Activated CD4-positive, alpha-beta T cell treated with anti-CD3 and anti-CD28 coated beads for 48 hours (primary cell): Measurements from ENCODE around the gene NTRK2.

Experiments used
- DNase-seq: peaks from one replicate; pipeline ENCODE4 v3.0.0-alpha.2; 2020

The NTRK2 gene

DNA sequence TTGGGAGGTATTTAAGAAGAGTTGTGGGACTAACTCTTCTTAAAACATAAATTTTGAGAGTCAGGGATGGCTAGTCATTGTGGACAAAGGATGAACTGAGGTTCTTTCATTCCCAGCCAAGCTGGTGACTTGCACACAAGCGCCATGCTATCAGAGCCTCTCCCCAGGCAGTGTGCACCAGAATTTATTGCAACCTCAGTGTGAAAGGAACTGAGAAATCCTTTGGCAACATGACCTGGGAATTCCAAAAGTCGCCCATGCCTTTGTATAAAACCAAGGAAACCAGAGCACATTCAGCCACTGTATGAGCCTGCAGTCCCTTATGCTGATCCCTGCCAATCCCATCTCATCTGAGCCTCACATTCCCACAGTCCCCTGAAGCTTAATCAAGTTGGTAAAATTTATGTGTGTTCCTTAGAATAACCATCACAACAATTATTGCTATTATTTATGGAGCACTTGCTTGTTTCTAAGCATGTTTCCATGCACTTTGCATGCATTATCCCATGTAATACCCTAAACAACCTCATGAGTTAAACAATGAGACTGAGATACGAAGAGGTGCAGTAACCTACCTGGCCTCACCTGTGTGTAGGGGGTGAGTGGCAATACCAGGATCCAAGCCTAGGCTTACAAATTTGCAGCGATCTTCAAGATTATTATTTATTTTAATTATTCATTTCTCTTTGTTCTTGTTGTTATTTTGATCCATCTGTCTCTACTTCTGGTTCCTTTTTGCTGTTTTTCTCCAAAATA is 116.4 kb downstream of the NTRK2 start:
- DNase-seq: no peak

DNA sequence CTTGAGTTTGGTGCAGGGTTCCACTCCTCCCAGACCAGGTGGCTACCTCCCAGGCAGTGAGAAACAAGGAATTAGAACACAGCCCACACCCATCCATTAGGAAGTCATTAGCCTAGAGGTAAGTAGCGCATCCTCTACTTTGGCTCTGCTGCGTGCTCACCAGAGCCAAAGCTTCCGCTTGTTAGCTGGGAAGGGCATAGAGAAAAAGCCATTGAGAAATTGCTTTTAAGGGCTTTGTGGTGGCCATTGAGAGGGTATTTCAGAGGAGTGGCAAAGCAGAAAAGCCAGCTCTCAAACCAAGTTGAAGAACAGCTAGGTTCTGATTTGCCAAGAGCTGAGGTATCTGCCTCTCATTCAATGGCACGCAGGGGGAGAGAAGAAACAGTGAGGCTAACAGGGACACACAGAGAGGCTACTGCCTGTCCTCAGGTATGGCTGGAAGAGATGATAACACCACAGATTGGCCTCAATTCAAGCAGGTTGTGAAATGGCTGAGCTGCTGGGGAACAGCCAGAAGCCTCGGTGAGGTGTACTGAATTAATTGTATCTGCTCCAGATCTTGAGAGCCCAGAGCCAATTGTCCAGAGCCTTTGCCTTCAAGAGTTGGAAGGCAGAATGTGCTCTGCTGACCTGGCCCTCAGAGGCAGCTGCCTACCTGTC is 119.4 kb downstream of the NTRK2 start:
- DNase-seq: no peak

DNA sequence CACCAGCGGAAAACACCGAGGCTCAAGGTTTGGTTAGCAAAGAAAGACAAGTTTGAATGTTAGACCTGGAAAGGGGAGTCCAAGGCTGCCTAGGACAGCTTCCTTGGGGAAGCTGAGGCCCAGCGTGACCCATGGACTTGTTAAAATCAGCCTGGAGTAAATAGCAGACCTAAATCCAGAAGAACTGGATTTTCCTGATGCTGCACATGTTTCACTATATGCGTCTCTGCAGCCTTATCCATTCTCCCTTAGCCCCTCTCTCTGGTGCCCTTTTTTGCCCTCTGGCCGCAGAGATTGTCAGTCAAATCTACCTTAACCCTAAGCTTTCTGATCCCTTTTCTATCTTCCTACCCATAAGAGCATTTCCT is 119.9 kb downstream of the NTRK2 start:
- DNase-seq: no peak

DNA sequence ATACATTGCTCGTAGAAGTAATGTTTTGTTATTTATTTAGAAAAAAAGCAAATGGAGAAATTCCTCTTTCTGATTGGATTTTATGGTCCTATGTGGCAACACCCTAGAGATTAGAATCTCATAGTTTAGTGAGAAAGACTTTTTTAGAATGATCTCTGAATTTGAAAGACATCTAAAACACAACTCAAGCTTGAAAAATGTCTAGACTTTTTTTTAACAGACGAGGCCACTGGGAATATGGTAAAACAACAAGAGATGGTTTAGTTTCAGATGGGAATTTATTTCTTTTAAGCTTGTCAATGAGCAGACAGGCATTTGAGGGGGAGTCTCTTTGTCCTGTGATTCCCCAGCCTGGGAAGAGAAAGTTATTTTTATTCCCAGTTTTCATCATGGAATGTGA is 122.1 kb downstream of the NTRK2 start:
- no peak for DNase-seq

DNA sequence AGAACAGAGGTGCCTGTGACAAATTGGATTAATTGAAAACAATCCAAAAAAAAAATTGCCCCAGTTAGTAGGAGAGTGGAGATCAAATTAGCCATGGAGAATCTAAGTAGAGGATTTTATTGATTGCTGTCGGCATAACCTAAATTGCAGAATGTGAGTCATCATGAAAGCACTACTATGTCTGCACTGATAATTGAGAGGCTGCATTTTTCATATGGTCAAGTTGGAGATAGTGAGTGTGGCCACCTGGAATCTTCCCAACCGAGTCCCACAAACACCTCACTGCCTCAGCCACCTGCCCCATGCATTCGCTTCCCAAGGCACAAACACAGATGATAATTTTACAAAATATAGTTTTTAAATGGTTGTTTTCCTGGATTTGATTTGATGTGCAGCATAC is 123.7 kb downstream of the NTRK2 start:
- DNase-seq: no peak

DNA sequence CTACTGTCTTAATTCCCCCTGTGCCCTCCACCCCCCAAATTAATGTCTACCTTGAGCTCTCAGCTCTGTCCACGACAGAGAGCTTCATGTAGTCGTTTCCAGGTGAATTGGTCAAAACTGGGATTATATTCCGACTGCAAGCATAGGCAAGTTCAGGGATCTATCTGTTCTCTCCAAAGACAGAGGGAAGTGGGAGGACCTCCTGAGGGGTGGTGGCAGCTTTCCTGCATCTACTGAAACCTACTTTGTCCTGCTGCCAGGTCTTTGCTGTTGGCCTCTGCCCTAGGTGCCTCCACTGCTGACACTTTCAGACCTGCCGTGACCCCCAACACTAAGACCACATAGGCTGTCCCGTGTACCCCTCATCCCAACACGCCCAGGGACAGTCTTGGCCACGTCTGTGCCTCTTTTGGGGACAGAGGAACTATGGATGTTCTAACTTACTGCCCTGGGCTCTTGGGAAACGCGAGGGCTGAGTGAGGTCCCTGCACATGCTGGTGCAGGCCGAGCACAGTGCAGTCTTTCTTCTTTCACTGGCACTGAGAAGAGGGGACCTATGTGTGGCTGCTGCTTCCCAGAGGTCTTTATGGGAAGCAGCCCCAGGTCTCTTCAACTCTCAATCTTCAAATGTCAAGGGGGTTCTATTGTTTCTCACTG is 125.6 kb downstream of the NTRK2 start:
- no peak for DNase-seq

DNA sequence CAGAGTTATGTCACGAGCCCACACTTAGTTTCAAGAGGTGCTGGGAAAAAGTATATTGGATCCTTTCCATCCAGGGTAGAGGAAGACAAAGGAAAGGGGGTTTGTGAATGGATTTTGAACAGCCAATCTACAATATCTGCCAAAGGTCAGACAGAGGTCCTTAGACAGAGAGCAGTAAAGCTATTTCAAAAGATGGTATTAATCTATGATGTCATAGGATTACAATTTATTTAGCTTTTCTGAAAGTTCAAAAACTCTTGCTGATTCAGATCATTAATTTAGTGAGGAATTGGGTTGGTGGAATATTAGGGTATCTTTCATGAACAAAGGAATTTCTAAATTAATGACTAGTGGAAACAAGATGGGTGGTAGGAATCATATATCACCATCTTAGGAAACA is 126.9 kb downstream of the NTRK2 start:
- DNase-seq: no peak

DNA sequence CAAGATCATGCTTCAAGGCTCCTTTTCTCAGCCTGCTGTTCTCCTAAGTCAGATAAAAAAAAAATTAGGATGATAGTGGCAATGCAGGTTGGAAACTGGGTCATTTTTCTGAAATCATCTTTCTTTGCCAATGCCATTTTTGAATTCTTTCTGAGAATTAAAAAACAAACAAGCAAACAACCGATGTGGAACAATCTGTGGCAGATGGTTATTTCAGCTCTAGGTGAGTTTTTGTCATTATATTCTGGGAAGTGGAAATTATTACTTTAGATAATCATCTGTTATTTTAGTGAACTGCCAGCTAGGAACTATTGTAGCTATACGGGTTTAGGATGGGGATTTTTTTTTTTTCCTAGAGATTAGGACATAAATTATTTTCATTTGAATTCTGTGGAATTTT is 129.7 kb downstream of the NTRK2 start:
- no peak for DNase-seq

DNA sequence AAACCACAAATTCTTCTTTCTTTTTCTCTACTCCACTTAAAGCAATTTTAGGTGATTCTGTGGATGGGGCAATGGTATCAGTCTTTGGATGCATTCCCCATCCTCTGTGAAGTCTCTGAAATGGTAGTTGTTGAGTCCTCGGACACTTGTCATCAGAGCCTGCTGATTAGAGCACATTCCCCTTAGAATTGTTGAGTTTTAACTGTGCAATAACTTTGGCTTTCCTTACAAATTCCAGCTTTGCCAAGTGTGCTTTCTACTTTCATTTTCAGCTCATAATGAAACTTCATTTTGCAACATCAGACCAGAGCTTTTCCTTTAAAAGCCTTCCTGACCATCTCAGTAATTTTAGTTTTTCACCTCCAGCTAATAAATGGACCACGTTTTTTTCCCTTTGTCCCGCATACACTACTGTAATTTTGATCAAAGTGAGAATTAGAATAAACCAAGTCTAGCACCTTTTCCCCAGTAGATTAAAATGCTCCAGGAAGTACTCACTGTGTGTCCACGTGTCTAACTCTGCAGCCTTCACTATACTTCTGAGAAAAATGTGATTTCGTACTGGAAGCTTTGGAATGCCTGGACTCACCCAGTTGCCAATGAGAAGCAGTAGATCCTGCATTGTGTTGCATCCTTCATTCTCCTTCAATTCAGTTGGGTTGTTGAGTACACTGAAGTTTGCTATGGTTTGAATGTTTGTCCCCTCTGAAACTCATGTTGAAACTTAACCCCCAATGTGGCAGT is 135.6 kb downstream of the NTRK2 start:
- no peak for DNase-seq

DNA sequence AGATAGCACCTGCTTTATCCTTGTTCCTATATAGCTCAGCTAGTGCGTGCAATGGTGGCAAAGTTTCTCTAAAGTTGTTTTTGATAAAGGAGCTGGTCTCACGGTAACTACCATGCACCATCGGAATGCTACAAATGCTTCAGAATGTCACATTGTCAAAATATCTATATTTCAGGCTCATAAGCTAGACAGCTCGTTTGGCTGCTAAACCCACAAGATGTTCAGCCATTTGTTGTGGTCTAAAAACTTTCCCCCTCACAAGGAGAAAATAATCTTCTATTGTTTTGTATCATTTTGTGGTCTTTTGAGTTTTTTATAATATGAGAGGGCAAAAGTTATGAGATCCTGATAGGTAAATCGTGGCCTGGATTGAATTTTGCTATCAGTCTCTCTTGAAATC is 137.9 kb downstream of the NTRK2 start:
- DNase-seq: no peak

DNA sequence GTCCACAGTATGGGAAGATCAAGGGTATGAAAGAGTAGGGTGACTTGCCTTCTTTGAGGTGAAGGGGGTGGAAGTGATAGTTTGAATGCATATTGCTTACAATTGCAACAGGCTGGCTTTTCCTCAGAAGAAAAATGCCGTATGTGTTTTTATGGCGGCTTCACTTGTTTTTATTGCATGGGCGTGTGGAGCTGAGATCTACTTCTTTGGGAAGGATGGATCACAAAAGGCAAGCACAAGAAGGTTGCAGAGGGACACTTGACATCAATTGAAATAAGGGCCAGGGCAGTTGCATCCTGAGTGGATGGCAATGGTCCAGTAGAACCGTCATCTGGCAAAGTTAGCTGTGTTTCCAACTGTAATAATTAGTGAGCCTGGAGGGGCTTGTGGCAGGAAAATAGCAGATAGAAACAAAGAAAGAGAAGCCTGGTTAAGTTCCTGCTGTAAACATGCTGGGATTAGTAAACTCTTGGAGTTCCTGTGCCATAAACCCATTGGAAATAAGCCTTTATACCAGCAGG is 138.4 kb downstream of the NTRK2 start:
- DNase-seq: no peak

DNA sequence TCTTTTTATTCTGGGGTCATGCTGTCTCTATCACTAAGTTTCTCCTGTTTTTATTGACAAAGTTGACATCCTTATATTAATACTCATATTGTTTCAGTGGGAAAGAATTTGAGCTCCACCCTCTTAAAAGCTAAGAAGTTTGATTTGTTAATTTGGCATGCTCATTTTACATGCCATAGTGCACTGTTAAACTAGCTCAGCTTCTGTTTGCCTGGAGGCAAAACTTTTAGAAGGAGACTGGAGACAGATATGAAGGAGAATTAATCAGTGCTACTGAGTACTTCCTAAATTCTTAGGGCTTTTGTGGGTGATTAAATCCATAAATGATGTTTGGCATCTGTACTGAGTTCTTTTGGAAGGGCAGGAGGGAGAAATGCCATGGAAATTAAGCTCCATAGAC is 138.9 kb downstream of the NTRK2 start:
- DNase-seq: no peak

DNA sequence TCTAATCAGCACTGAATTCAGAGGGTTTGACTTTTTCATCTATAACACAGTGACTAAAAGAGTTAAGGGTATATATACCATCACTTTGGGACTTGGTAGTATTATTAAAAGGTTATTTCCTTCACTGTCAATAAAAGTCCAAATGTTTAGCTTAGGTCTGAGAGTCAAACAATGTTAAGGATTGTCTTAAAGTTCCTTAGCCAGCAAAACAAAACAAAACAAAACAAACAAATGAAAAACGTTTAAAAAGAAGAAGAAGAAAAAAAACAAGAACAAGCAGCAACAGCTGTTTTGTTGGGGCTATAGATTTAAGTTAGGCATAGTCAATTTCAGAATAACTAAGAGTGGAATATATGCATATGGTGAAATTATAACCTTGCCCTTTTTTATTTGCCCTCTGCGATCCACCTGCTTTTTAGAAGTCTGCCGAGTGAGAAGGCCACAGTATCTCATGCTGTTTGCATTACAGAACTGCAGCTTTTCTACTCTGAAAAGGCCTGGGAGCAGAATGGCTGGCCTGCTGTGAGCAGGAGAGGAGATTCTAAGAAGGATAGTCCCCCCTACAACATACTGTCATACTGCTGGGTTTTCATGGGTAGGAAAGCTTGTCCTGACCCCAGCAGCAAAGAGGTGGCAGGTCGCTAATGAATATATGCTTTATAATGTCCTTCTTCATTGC is 141.7 kb downstream of the NTRK2 start:
- DNase-seq: no peak

DNA sequence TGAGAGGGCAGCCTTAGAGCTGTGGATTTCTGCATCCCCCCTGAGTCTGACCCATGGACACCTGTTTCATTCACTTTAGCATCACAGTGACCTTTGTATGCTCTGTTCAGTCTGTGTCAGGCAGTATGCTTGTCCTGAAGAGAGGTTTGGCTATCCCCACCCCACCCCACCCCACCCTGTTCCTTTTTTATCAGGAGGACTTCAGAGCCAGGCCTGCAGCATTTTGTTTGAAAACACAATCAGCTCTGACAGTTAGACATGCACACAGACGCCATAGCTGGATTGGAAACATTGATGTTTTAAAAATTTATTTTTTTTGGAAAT is 142.2 kb downstream of the NTRK2 start:
- DNase-seq: no peak

DNA sequence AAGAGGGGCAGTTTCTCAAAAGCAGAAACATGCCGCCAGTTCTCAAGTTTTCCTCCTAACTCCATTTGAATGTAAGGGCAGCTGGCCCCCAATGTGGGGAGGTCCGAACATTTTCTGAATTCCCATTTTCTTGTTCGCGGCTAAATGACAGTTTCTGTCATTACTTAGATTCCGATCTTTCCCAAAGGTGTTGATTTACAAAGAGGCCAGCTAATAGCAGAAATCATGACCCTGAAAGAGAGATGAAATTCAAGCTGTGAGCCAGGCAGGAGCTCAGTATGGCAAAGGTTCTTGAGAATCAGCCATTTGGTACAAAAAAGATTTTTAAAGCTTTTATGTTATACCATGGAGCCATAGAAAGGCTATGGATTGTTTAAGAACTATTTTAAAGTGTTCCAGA is 142.8 kb downstream of the NTRK2 start:
- no peak for DNase-seq

DNA sequence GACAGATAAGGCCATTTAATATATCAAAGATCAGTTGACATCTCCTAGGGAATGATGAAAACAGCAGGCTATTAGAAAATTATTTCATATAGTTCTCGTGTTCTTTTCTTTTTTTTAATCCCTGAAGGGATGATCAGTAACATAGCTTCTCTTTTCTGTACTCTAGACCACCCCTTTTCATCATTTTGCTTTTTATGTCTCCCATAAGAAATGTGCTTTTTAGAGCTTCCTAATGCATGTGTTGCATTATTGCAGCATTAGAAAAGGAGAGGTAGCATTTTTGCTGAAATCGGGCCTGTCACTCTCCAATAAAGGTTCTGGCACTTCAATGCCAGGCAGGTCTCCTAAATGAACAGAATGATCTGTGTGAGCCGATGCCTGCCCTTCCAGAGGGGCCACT is 143.3 kb downstream of the NTRK2 start:
- no peak for DNase-seq

DNA sequence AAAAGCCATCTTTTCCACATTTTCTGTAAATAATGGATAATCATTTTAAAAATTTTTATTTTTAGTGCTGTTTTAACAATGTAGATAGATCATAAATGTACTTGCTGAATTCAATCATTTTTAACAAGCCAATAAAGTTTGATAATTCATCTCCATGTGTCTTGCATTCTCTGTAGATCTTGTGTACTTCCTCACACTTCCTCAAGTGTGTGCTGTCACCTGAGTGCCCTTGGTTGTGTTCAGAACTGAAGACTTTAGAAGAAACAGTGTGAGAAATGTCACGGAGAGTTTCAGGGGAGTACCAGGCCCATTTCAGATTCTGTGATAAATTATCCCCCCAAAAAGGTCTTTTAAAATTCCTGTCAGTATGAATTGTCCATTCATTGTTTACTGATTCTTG is 146.0 kb downstream of the NTRK2 start:
- no peak for DNase-seq

DNA sequence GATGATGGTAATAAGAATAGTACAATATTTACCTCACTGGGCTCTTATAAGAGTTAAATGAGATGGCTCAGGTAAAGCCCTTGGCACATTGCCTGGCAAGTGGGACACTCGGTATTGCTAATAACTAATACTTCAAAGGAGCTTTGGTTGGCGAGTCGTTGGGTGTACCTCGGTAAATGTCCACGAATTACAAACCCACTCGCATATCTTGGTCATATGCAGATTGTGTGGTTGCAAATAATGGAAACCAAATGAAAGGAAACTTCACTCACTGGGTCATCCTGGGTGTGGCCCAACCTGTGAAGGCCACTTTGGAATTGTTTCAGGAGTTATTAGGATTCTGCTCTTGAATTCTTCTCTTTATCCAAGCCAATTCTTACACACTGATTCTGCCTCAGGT is 147.5 kb downstream of the NTRK2 start:
- DNase-seq: no peak

DNA sequence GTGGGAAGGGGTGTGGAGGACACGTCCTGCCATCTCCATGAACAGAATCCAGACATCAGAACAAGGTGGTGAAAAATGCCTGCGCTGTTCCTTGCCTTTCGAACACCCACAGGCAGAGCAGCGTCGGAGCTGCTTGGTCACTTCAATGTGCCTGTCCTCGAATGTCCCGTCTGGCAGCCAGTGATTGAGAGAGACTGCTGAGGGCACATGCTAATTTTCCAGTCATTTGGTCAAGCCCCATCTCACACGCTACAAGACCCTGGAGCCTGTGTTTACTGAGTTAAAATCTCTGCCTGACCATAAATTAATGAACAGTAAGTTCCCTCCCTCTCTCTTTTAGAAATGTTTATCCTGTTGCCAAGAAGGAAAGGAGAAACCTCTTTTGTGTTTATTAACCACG is 149.3 kb downstream of the NTRK2 start:
- no peak for DNase-seq

DNA sequence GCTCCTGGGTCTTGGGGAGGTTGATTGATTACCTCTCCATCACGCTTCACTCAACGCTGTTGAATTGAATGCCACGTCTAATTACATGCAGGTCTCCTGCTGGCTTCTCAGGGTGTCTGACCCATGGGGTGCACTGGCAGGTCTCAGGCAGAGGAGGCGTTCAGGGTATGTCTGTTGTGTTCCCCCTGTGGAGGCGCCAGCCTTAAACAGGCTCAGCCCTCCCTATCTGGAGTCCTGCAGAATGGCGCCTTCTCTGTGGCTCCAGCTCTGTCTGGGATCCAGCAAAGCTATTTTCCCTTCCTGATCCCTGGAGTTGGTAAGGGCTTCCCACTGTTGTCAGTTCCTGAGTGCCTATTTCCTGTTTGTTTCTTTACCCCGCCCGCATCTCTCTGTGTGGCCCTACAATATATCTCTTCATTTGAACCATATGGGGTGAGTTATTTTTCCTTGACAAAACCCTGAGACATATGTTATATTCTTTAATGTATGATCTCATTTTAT is 150.0 kb downstream of the NTRK2 start:
- no peak for DNase-seq

DNA sequence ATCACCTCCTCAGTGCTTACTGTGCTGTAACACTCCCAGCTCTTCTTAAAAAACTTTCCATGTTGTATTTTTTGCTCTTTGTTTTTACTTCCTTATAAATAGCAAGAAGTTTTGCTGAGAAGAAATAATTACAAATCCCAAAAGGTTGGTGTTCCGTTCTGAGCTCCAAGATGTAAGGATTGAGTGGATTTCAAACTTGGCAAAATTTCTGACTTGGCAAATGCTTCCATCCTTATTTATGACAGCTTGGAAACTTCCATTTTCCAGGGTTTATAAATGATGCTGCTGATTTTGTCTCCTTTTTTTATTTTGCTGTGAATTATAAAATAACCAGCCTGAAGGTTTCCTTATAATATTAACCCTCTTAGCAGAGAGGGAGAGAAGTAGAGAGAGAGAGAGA is 151.9 kb downstream of the NTRK2 start:
- DNase-seq: no peak

DNA sequence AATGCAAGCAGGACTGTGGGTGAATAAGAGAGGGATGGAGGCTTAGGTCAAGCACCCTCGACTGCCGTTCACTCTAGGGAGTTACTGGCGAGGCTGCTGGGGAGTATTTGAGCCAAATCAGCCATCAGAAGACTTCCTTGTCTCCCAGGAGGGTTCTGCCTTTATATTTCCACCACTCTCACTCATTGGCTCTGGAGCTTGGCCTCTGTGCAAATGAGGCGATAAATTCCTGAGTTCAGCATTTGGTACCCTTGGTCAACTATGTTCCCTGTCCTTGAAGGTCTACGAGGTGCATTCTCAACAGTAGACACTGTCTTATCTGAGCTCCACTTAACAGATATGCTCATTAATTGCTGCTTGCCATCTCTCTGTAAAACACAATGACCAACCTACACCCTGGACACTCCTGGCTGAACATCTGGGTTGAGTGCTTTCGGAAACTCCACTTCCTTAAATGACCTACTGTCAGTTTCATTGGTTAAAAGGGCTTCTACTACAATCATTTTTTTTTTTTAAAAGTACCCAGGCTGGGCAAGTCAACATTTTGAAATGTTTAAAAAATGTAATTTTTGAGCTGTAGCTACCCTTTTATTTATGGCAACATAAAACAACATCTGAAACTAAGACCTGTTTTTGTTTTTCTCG is 153.2 kb downstream of the NTRK2 start:
- no peak for DNase-seq
